ENCODE measurements around the gene CELF5.

Gene CELF5

GRCh38 chr19:3176715-3177501 lies 47.6 kb upstream of the CELF5 start (continued):
- TF ChIP-seq ZSCAN23 (tag by site-specific recombination; IDR thresholded peaks at IDR 0.05), result no peak
- no peak for TF ChIP-seq MZF1 (tag by site-specific recombination; IDR thresholded peaks at IDR 0.05; ENCODE audit: borderline replicate concordance)
- no peak for TF ChIP-seq ZNF426 (tag by site-specific recombination; IDR thresholded peaks at IDR 0.05)
- no peak for TF ChIP-seq ZNF341 (tag by site-specific recombination; IDR thresholded peaks at IDR 0.05; ENCODE audit: low read depth)
- no peak for TF ChIP-seq ZBTB20 (tag by site-specific recombination; IDR thresholded peaks at IDR 0.05)
- TF ChIP-seq ZNF202 (tag by site-specific recombination; IDR thresholded peaks at IDR 0.05; ENCODE audit: borderline replicate concordance), result no peak
- no peak for TF ChIP-seq ZNF266 (tag by site-specific recombination; IDR thresholded peaks at IDR 0.05; ENCODE audit: low read depth)
- no peak for TF ChIP-seq ZNF747 (tag by site-specific recombination; IDR thresholded peaks at IDR 0.05)
- no peak for TF ChIP-seq FEZF1 (tag by site-specific recombination; IDR thresholded peaks at IDR 0.05)
- no peak for TF ChIP-seq ZNF692 (tag by site-specific recombination; IDR thresholded peaks at IDR 0.05)
- no peak for TF ChIP-seq ZBTB26 (tag by site-specific recombination; optimal IDR thresholded peaks at IDR 0.05)
- no peak for TF ChIP-seq ZNF529 (tag by site-specific recombination; IDR thresholded peaks at IDR 0.05; ENCODE audit: insufficient replicate concordance)
- no peak for TF ChIP-seq KLF16 (tag by site-specific recombination; IDR thresholded peaks at IDR 0.05)
- no peak for TF ChIP-seq ZNF18 (tag by site-specific recombination; IDR thresholded peaks at IDR 0.05)
- TF ChIP-seq ZNF148 (tag by site-specific recombination; IDR thresholded peaks at IDR 0.05; ENCODE audit: borderline replicate concordance), result no peak
- TF ChIP-seq ZNF677 (tag by site-specific recombination; IDR thresholded peaks at IDR 0.05), result no peak
- TF ChIP-seq TSHZ1 (tag by site-specific recombination; IDR thresholded peaks at IDR 0.05; ENCODE audit: borderline replicate concordance), result no peak
- TF ChIP-seq KLF1 (tag by site-specific recombination; IDR thresholded peaks at IDR 0.05), result peak; percentile 91
- TF ChIP-seq GLIS2 (tag by site-specific recombination; IDR thresholded peaks at IDR 0.05), result peak; percentile 37; the same call in 1 of the 2 replicates
- TF ChIP-seq ZNF16 (tag by site-specific recombination; IDR thresholded peaks at IDR 0.05; ENCODE audit: low read depth), result no peak
- no peak for TF ChIP-seq ZBTB10 (tag by site-specific recombination; IDR thresholded peaks at IDR 0.05)
- TF ChIP-seq ZNF174 (tag by site-specific recombination; IDR thresholded peaks at IDR 0.05), result no peak
- TF ChIP-seq ZNF707 (tag by site-specific recombination; IDR thresholded peaks at IDR 0.05), result no peak
